K562 (cell line): ENCODE results near the gene ITM2A. TPM values are rescaled to one million over a fixed set of nuclear protein-coding genes. Genes with fewer than 3 reads are reported as not detected.

Source experiments
- ATAC-seq: fragments of 200-7000 bp; cut with Tn5 transposase; 3 replicates; pipeline ENCODE4 v1.9.1; 2020; ENCODE audit warnings: moderate library complexity
- Bru-seq: library from RNA; stranded (reverse); fragments of 400-500 nt; gene quantifications from one replicate; lab custom pipeline; 2021; lab: Mats Ljungman, UMichigan
- BruChase-seq, 2 experiments: library from RNA; stranded (reverse); fragments of 400-500 nt; gene quantifications; one replicate each; lab custom pipeline; 2021; lab: Mats Ljungman, UMichigan
- BruUV-seq: library from RNA; stranded (reverse); fragments of 400-500 nt; replicated peaks from 2 replicates; lab custom pipeline; 2021; lab: Mats Ljungman, UMichigan
- CTCF ChIA-PET: fragments of 300-600 bp; formaldehyde crosslinking; extraction: SDS; loops from one replicate; lab custom pipeline; 2021; ENCODE audit warnings: low intra/inter-chr PET ratio; lab: Yijun Ruan, JAX
- POLR2A ChIA-PET: fragments of 300-600, 350-650 bp; sonication (Branson Sonifier 250); formaldehyde crosslinking; extraction: SDS; loops from one replicate; lab custom pipeline; 2021; ENCODE audit warnings: antibody characterized with exemption, inconsistent platforms; lab: Yijun Ruan, JAX
- DNase-seq, 4 experiments: peaks; one replicate each; pipeline versions ENCODE4 v3.0.0 to v3.0.0-alpha.2; 2011 to 2018; ENCODE audit warnings: low spot score in 3 of 4, mixed read lengths in 3 of 4; ENCODE audit errors: extremely low read depth in 1 of 4
- FAIRE-seq: peaks from 2 replicates; lab custom pipeline; 2011; peaks lifted over from hg19 to GRCh38; lab: Jason Lieb, UNC
- H2AFZ ChIP-seq: 2 replicates; pipeline ENCODE4 v1.6.0; 2011; ENCODE audit warnings: low read depth, low read length, control low read depth, inconsistent platforms
- H3K27ac ChIP-seq: fragments of 200-600 bp; 3 replicates; pipeline ENCODE4 v1.8.0; 2011; ENCODE audit warnings: low read depth, mild to moderate bottlenecking, control low read depth, inconsistent platforms, low read length, moderate library complexity, mixed read lengths; ENCODE audit errors: extremely low read depth
- H3K27me3 ChIP-seq, 2 experiments: fragments of 300-600 bp in 1 of 2; 2 replicates in 1 of 2; 3 replicates in 1 of 2; pipeline versions ENCODE4 v1.6.0 to v1.8.0; 2011; ENCODE audit warnings: inconsistent platforms in 2 of 2, low read length in 2 of 2, mild to moderate bottlenecking in 1 of 2, mixed read lengths in 1 of 2, moderate library complexity in 1 of 2; ENCODE audit not compliant: control insufficient read depth in 2 of 2, insufficient read depth in 2 of 2
- H3K36me3 ChIP-seq: fragments of 300-600 bp; 3 replicates; pipeline ENCODE4 v1.8.0; 2011; ENCODE audit warnings: mild to moderate bottlenecking, low read length, inconsistent platforms; ENCODE audit not compliant: control insufficient read depth, insufficient read depth
- H3K4me1 ChIP-seq, 2 experiments: fragments of 200-600 bp in 1 of 2; replicated peaks in 1 of 2; 2 replicates in 1 of 2; 3 replicates in 1 of 2; pipeline versions ENCODE4 v1.5.1 to v1.8.0; 2011; ENCODE audit warnings: inconsistent platforms in 2 of 2, low read length in 2 of 2, mild to moderate bottlenecking in 1 of 2, mixed read lengths in 1 of 2, moderate library complexity in 1 of 2; ENCODE audit not compliant: control insufficient read depth in 2 of 2, insufficient read depth in 2 of 2
- H3K4me2 ChIP-seq: 2 replicates; pipeline ENCODE4 v1.6.1; 2011; ENCODE audit warnings: low read length, control low read depth, inconsistent platforms, mixed read lengths; ENCODE audit not compliant: insufficient read depth
- H3K4me3 ChIP-seq: fragments of 200-600 bp; sonication (generic), shearing (Covaris generic); 2 replicates; pipeline ENCODE4 v1.5.1; 2016; ENCODE audit warnings: control low read depth, inconsistent platforms
- H3K79me2 ChIP-seq: fragments of 200-600 bp; 3 replicates; pipeline ENCODE4 v1.8.0; 2011; ENCODE audit warnings: low read length, inconsistent platforms; ENCODE audit not compliant: control insufficient read depth, insufficient read depth
- H3K9ac ChIP-seq, 2 experiments: 2 replicates each; pipeline versions ENCODE4 v1.6.0 to v1.6.1; 2011; ENCODE audit warnings: low read depth in 2 of 2, low read length in 2 of 2, control low read depth in 1 of 2, inconsistent platforms in 1 of 2, mild to moderate bottlenecking in 1 of 2, mixed read lengths in 1 of 2; ENCODE audit not compliant: insufficient read depth in 1 of 2
- H3K9me1 ChIP-seq: one replicate; pipeline ENCODE4 v1.6.0; 2011; ENCODE audit warnings: inconsistent platforms, mild to moderate bottlenecking, low read length, moderate library complexity; ENCODE audit not compliant: control insufficient read depth, insufficient read depth
- H3K9me3 ChIP-seq: replicated peaks from 2 replicates; pipeline ENCODE4 v1.5.1; 2011; ENCODE audit warnings: low read depth, low read length, inconsistent platforms; ENCODE audit not compliant: control insufficient read depth, insufficient read depth
- H4K20me1 ChIP-seq: replicated peaks from 2 replicates; pipeline ENCODE4 v1.6.1; 2011; ENCODE audit warnings: low read length, inconsistent platforms, mixed read lengths; ENCODE audit not compliant: control insufficient read depth, insufficient read depth
- EGR1 ChIP-seq: fragments of 450-650 bp; conservative IDR thresholded peaks from 2 replicates; pipeline ENCODE4 v1.6.1; 2017; ENCODE audit warnings: mild to moderate bottlenecking
- ETV6 ChIP-seq, 3 experiments: fragments of 150-350 bp in 1 of 3; sonication (generic) in 1 of 3; formaldehyde crosslinking in 1 of 3; IDR thresholded peaks; 2 replicates each; pipeline versions ENCODE4 v1.6.1 to v1.8.0; 2014 to 2022; ENCODE audit warnings: borderline replicate concordance in 2 of 3, low read depth in 2 of 3, antibody characterized with exemption in 1 of 3, low read length in 1 of 3, mild to moderate bottlenecking in 1 of 3, missing genetic modification reagents in 1 of 3
- HNRNPH1 ChIP-seq: fragments of 200-400 bp; formaldehyde crosslinking; optimal IDR thresholded peaks from 2 replicates; pipeline ENCODE3; 2017; ENCODE audit warnings: low read depth, mild to moderate bottlenecking, low read length, moderate library complexity
- SMARCC2 ChIP-seq: fragments of 450-650 bp; IDR thresholded peaks from 2 replicates; pipeline ENCODE4 v1.6.1; 2017; ENCODE audit warnings: antibody characterized with exemption, moderate library complexity, mild to moderate bottlenecking, low read depth
- SOX6 ChIP-seq: fragments of 450-650 bp; IDR thresholded peaks from 2 replicates; pipeline ENCODE4 v1.6.1; 2014; ENCODE audit warnings: mild to moderate bottlenecking
- ZNF354B ChIP-seq: fragments of 250-450 bp; sonication (Bioruptor Pico); IDR thresholded peaks from 2 replicates; pipeline ENCODE4 v1.4.0; 2020
- WGBS: fragments of 100-300 bp; shearing (Covaris generic); methylation state at CpG from one replicate; pipeline ENCODE4 v1.1.6; 2016; ENCODE audit warnings: low coverage, mixed read lengths; ENCODE audit not compliant: insufficient coverage; ENCODE audit errors: missing lambda C conversion rate; 5-methylcytosine and 5-hydroxymethylcytosine counted together
- in situ Hi-C: fragments of 300-500 bp; cut with MboI; formaldehyde crosslinking; loops from 4 replicates; pipeline ENCODE4 v1.15.0; 2018; ENCODE audit warnings: inconsistent platforms, mixed read lengths
- intact Hi-C: fragments of 100-400 bp; cut with micrococcal nuclease; formaldehyde crosslinking; loops from 2 replicates; pipeline ENCODE4 v1.14.2; 2022
- long read RNA-seq, 3 experiments: library from polyadenylated mRNA in 2 of 3; library from RNA in 1 of 3; unstranded in 2 of 3; stranded (forward) in 1 of 3; transcript quantifications; one replicate each; pipeline ENCODE4 v2.0.0, GENCODE V29; 2019 to 2022
- polyA minus RNA-seq, 3 experiments: library from RNA; depleted of rRNA, polyadenylated mRNA; stranded (reverse); fragments of >200 nt; gene quantifications; 2 replicates each; pipeline ENCODE4 v1.2.3, GENCODE V29; 2011
- polyA plus RNA-seq, 8 experiments: library from polyadenylated mRNA; depleted of rRNA in 4 of 8; stranded (reverse) in 5 of 8; unstranded in 3 of 8; fragments of >200 nt; fragmentation: Nextera tagmentation in 2 of 8; fragmentation: Illumina TruSeq in 1 of 8; extraction: Ambion mirVana in 2 of 8; extraction: Trizol in 1 of 8; gene quantifications; 2 replicates each; pipeline versions ENCODE4 v1.2.1 to v1.2.3, GENCODE V29; 2011 to 2014; ENCODE audit warnings: inconsistent platforms in 1 of 8, missing spikeins in 1 of 8
- total RNA-seq, 7 experiments: library from RNA; depleted of rRNA in 6 of 7; stranded (reverse); fragments of >200 nt in 6 of 7; fragmentation: Illumina TruSeq in 2 of 7; extraction: Trizol in 2 of 7; gene quantifications; 2 replicates each; pipeline versions ENCODE4 v1.2.1 to v1.2.3, GENCODE V29; 2011 to 2021; ENCODE audit warnings: low replicate concordance in 1 of 7

Gene ITM2A
- 56.8 and 80.7 TPM in 2 replicates for total RNA-seq (2011; cell fraction: chromatin; rRNA removed; ENCODE audit: low replicate concordance)
- 85.7 and 111 TPM in 2 replicates for total RNA-seq (2011; cell fraction: nucleolus; rRNA removed)
- total RNA-seq (2011; cell fraction: nucleoplasm; rRNA removed) = 94.9 and 106 TPM in 2 replicates
- total RNA-seq (2014; rRNA removed) (29.7 and 36.5 TPM in 2 replicates), total RNA-seq (2014; rRNA removed; fragmentation: Illumina TruSeq; extraction: Trizol) (49.5 and 56.3 TPM in 2 replicates), total RNA-seq (2015; rRNA removed; fragmentation: Illumina TruSeq; extraction: Trizol) (26.2 and 29.4 TPM in 2 replicates), total RNA-seq (2021) (57.4 and 58.9 TPM in 2 replicates), polyA plus RNA-seq (2011; rRNA removed) (56.8 and 106 TPM in 2 replicates), polyA plus RNA-seq (2014; fragmentation: Illumina TruSeq; extraction: Trizol) (62.0 and 63.4 TPM in 2 replicates), polyA plus RNA-seq (2014; fragmentation: Nextera tagmentation; extraction: Ambion mirVana) (100 to 1,000 TPM; 105 to 117 TPM), polyA plus RNA-seq (2014; rRNA removed) (47.4 and 61.7 TPM in 2 replicates), polyA minus RNA-seq (2011; rRNA and poly(A)+ RNA removed) (56.6 and 97.7 TPM in 2 replicates), Bru-seq, nascent RNA (percentile 73 among the genes with signal in this experiment), BruChase-seq, experiment 1, labeled RNA remaining after a 2-hour chase (percentile 65 among the genes with signal in this experiment), BruChase-seq, experiment 2, labeled RNA remaining after a 6-hour chase (percentile 72 among the genes with signal in this experiment)
- 43.2 and 51.6 TPM in 2 replicates for polyA plus RNA-seq (2011; cell fraction: cytosol; rRNA removed)
- 13.5 and 17.7 TPM in 2 replicates for polyA plus RNA-seq (2011; cell fraction: nucleus; rRNA removed)
- 40.0 and 54.8 TPM in 2 replicates for polyA plus RNA-seq (2012)
- 32.8 and 66.3 TPM in 2 replicates for polyA minus RNA-seq (2011; cell fraction: cytosol; rRNA and poly(A)+ RNA removed)
- polyA minus RNA-seq (2011; cell fraction: nucleus; rRNA and poly(A)+ RNA removed) = 3.1 and 3.2 TPM in 2 replicates
- long read RNA-seq, experiment 1, transcript ITM2A-201 (6 exons, 1,641 nt) = major isoform, 106 of 148 reads
- long read RNA-seq, experiment 1, transcript ITM2A-202 (5 exons, 1,698 nt) = minor isoform, 17 of 148 reads
- long read RNA-seq, experiment 1, partial matches to known transcripts = 11 of 148 reads
- long read RNA-seq, experiment 1, other reads (novel, unspliced or antisense) = 14 of 148 reads
- long read RNA-seq, experiment 2, transcript ITM2A-201 (6 exons, 1,641 nt) = major isoform, 5 of 16 reads
- long read RNA-seq, experiment 2, partial matches to known transcripts = 1 of 16 reads
- long read RNA-seq, experiment 2, other reads (novel, unspliced or antisense) = 10 of 16 reads
- long read RNA-seq, experiment 3, transcript ITM2A-201 (6 exons, 1,641 nt) = major isoform, 61 of 83 reads
- long read RNA-seq, experiment 3, transcript ITM2A-202 (5 exons, 1,698 nt) = minor isoform, 11 of 83 reads
- long read RNA-seq, experiment 3, partial matches to known transcripts = 3 of 83 reads
- long read RNA-seq, experiment 3, other reads (novel, unspliced or antisense) = 8 of 83 reads

- WGBS = 1% methylated on average over 26 of the region's 38 CpGs
- Histone ChIP-seq H2AFZ (peak within 1 kb of the TSS; percentile 66), H4K20me1 (no peaks in the 10 kb centered on the region), H3K79me2 (peaks cover 35% of the 10 kb centered on the region), H3K4me3 (peak within 1 kb of the TSS; percentile 52), H3K36me3 (peaks cover 6% of the 10 kb centered on the region; the same call in 2 of the 3 replicates), H3K27me3 (no peaks in the 10 kb centered on the region), H3K27ac (peak within 1 kb of the TSS; percentile 78), H3K9ac (peak within 1 kb of the TSS; percentile 61 to 90), H3K9me3 (no peaks in the 10 kb centered on the region), H3K4me1 (no peaks in the 10 kb centered on the region; a peak in 2 of 5 replicates), H3K9me1 (no peaks in the 10 kb centered on the region), H3K4me2 (peak within 1 kb of the TSS; percentile 76)
- in situ Hi-C loops = no loop called here
- FAIRE-seq (peak; percentile 97), ATAC-seq (peak; percentile 88), DNase-seq (peak; percentile 47 to 85 (median 54))
- ChIA-PET CTCF (no interaction called here), POLR2A (interaction anchor here (1.2 kb wide), 1 partner anchor 41 kb away, joined by 3 read pairs; no protein-coding TSS in a partner anchor)
- intact Hi-C loops = loop anchor here (5.0 kb wide), 1 partner anchor 45 kb away; no protein-coding TSS in a partner anchor
- no TSS peak for BruUV-seq
- TF ChIP-seq EGR1 (peak; percentile 86), SOX6 (peak; percentile 49; the same call in 1 of the 2 replicates), ETV6 (IDR thresholded peaks at IDR 0.05; ENCODE audit: borderline replicate concordance in 1 of 2, low read depth in 2 of 2, low read length in 1 of 2) (no peak), ETV6 (CRISPR knock-in tag; IDR thresholded peaks at IDR 0.05; ENCODE audit: borderline replicate concordance) (no peak), HNRNPH1 (no peak), SMARCC2 (peak; percentile 29; the same call in 1 of the 2 replicates), ZNF354B (CRISPR knock-in tag) (no peak)
Measured at GRCh38 chrX:79366873-79367749, at the start of gene ITM2A. Gene ITM2A (minus strand): TSS chrX:79367334. CDS start chrX:79367215, 119 bp downstream.
